K562 (cell line): Measurements from ENCODE around the gene RGS17. TPM values are rescaled to one million over a fixed set of nuclear protein-coding genes. Genes with fewer than 3 reads are reported as not detected.

Experiments used
- BHLHE40 ChIP-seq: IDR thresholded peaks from 2 replicates; pipeline ENCODE4 v1.6.1; 2011; ENCODE audit warnings: low read length, improper control_type of control experiment
- BRCA1 ChIP-seq, 2 experiments: fragments of 450-650 bp in 1 of 2; sonication (generic) in 1 of 2; formaldehyde crosslinking in 1 of 2; IDR thresholded peaks; 2 replicates each; pipeline versions ENCODE4 v1.5.0 to v1.6.1; 2017 to 2020; ENCODE audit warnings: mild to moderate bottlenecking in 1 of 2, missing genetic modification reagents in 1 of 2
- MAFG ChIP-seq: fragments of 450-650 bp; conservative IDR thresholded peaks from 2 replicates; pipeline ENCODE4 v1.6.1; 2016; ENCODE audit warnings: missing genetic modification characterization, missing compliant biosample characterization
- MYNN ChIP-seq, 2 experiments: sonication (generic); formaldehyde crosslinking in 1 of 2; IDR thresholded peaks; 2 replicates each; pipeline versions ENCODE4 v1.5.0 to v1.6.1; 2016 to 2020; ENCODE audit warnings: antibody characterized with exemption in 1 of 2, missing genetic modification reagents in 1 of 2
- RBM14 ChIP-seq: fragments of 200-400 bp; formaldehyde crosslinking; IDR thresholded peaks from 2 replicates; pipeline ENCODE4 v1.6.1; 2018; ENCODE audit warnings: low read depth, mild to moderate bottlenecking, low read length, moderate library complexity, borderline replicate concordance; ENCODE audit not compliant: insufficient read depth
- RBM39 ChIP-seq: fragments of 200-400 bp; formaldehyde crosslinking; optimal IDR thresholded peaks from 2 replicates; pipeline ENCODE3; 2018; ENCODE audit warnings: low read depth, low read length
- RFX5 ChIP-seq: IDR thresholded peaks from 2 replicates; pipeline ENCODE4 v1.6.1; 2011; ENCODE audit warnings: low read depth, mild to moderate bottlenecking, improper control_type of control experiment, low read length
- SMARCA5 ChIP-seq: fragments of 450-650 bp; IDR thresholded peaks from 2 replicates; pipeline ENCODE4 v1.6.1; 2016
- SRF ChIP-seq, 2 experiments: fragments of 250-450, 450-650 bp in 1 of 2; sonication (Bioruptor Pico) in 1 of 2; sonication (generic) in 1 of 2; formaldehyde crosslinking; IDR thresholded peaks; 2 replicates each; pipeline versions ENCODE4 v1.5.0 to v1.5.1; 2020 to 2022; ENCODE audit warnings: mild to moderate bottlenecking in 1 of 2, missing genetic modification reagents in 1 of 2
- SRSF3 ChIP-seq: fragments of 200-400 bp; formaldehyde crosslinking; IDR thresholded peaks from 2 replicates; pipeline ENCODE4 v1.6.1; 2016; ENCODE audit warnings: mild to moderate bottlenecking, low read length, moderate library complexity; ENCODE audit not compliant: insufficient read depth
- TCF3 ChIP-seq: sonication (generic); formaldehyde crosslinking; IDR thresholded peaks from 2 replicates; pipeline ENCODE4 v1.4.0; 2020; ENCODE audit warnings: mild to moderate bottlenecking, missing genetic modification reagents
- ZNF282 ChIP-seq: sonication (generic); formaldehyde crosslinking; IDR thresholded peaks from 2 replicates; pipeline ENCODE4 v1.8.1; 2023; ENCODE audit warnings: missing genetic modification reagents
- polyA plus RNA-seq, 8 experiments: library from polyadenylated mRNA; depleted of rRNA in 4 of 8; stranded (reverse) in 5 of 8; unstranded in 3 of 8; fragments of >200 nt; fragmentation: Nextera tagmentation in 2 of 8; fragmentation: Illumina TruSeq in 1 of 8; extraction: Ambion mirVana in 2 of 8; extraction: Trizol in 1 of 8; gene quantifications; 2 replicates each; pipeline versions ENCODE4 v1.2.1 to v1.2.3, GENCODE V29; 2011 to 2014; ENCODE audit warnings: inconsistent platforms in 1 of 8, missing spikeins in 1 of 8
- total RNA-seq, 7 experiments: library from RNA; depleted of rRNA in 6 of 7; stranded (reverse); fragments of >200 nt in 6 of 7; fragmentation: Illumina TruSeq in 2 of 7; extraction: Trizol in 2 of 7; gene quantifications; 2 replicates each; pipeline versions ENCODE4 v1.2.1 to v1.2.3, GENCODE V29; 2011 to 2021; ENCODE audit warnings: low replicate concordance in 1 of 7
- TF ChIP-seq, protein P1 (sequence below): fragments of 450-650 bp; IDR thresholded peaks from 2 replicates; pipeline ENCODE4 v1.6.1; 2016; ENCODE audit warnings: mild to moderate bottlenecking
- TF ChIP-seq, protein P2 (sequence below): IDR thresholded peaks from 2 replicates; pipeline ENCODE4 v1.6.1; 2012; ENCODE audit warnings: low read depth, low read length, improper control_type of control experiment, borderline replicate concordance
- TF ChIP-seq, protein P3 (sequence below): fragments of 450-650 bp; formaldehyde crosslinking; IDR thresholded peaks from 2 replicates; pipeline ENCODE4 v1.4.0; 2022; ENCODE audit warnings: mild to moderate bottlenecking, moderate library complexity
- TF ChIP-seq, protein P4 (sequence below): fragments of 250-450 bp; sonication (Bioruptor Pico); IDR thresholded peaks from 2 replicates; pipeline ENCODE4 v1.5.0; 2020; ENCODE audit warnings: mild to moderate bottlenecking

The RGS17 gene
- total and polyA plus RNA-seq, 9 of the 15 experiments (the other 6 are each of a cell fraction or from before 2014, with no cell fraction given), result 0.01 to 0.14 (median 0.08) TPM; not detected in 6

DNA sequence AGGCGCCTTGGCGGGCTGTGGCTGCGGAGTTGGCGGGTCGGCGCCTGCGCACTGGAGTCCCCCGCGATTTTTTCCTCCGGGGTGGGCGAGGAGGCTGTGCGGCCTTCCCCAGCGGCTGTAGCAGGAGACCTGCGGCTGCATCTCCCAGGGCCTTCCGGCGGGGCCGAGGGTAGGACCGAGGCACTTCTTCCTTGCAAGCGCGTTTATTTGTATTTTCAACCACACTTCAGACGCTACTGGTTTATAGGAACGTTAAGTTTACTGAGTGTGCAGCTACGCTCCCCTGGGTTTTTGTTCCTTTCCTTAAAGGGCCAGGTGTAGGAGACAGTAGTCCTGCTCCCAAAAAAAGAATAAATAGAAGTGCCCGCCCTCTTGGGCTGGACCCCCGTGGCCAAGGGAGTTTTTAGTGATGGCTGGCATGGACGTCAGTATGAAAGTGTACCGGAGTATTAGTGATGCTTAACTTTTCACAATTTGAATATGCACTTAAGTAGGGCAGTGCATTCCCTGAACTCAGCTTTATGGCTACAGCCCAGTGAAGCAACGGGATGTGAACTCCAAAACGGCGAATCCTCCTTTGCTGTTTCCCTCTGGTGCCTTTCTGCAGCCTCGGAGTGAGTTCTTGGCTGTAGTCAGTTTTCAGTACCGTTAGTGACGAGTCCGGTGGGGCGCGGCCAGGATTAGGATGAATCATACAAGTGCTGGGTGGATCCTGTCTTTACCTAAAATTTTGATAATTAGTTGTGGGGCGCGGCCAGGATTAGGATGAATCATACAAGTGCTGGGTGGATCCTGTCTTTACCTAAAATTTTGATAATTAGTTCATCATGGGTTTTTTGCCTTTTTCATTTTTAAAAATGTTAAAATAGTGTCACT lies 147.2 kb downstream of the RGS17 start (continued):
- TF ChIP-seq, protein P1, sequence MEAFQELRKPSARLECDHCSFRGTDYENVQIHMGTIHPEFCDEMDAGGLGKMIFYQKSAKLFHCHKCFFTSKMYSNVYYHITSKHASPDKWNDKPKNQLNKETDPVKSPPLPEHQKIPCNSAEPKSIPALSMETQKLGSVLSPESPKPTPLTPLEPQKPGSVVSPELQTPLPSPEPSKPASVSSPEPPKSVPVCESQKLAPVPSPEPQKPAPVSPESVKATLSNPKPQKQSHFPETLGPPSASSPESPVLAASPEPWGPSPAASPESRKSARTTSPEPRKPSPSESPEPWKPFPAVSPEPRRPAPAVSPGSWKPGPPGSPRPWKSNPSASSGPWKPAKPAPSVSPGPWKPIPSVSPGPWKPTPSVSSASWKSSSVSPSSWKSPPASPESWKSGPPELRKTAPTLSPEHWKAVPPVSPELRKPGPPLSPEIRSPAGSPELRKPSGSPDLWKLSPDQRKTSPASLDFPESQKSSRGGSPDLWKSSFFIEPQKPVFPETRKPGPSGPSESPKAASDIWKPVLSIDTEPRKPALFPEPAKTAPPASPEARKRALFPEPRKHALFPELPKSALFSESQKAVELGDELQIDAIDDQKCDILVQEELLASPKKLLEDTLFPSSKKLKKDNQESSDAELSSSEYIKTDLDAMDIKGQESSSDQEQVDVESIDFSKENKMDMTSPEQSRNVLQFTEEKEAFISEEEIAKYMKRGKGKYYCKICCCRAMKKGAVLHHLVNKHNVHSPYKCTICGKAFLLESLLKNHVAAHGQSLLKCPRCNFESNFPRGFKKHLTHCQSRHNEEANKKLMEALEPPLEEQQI, result no peak
- no peak for TF ChIP-seq SRF (CRISPR knock-in tag; IDR thresholded peaks at IDR 0.05)
- TF ChIP-seq RBM14, result no peak
- no peak for TF ChIP-seq SRSF3
- no peak for TF ChIP-seq RBM39
- no peak for TF ChIP-seq MAFG (tag)
- 0 out of 2 replicates have a peak, but pooled peaks have one; percentile 24 for TF ChIP-seq MYNN (IDR thresholded peaks at IDR 0.05)
- no peak for TF ChIP-seq MYNN (CRISPR knock-in tag; IDR thresholded peaks at IDR 0.05)
- no peak for TF ChIP-seq BRCA1 (IDR thresholded peaks at IDR 0.05)
- no peak for TF ChIP-seq BRCA1 (CRISPR knock-in tag; IDR thresholded peaks at IDR 0.05)
- TF ChIP-seq SMARCA5, result no peak
- TF ChIP-seq, protein P2, sequence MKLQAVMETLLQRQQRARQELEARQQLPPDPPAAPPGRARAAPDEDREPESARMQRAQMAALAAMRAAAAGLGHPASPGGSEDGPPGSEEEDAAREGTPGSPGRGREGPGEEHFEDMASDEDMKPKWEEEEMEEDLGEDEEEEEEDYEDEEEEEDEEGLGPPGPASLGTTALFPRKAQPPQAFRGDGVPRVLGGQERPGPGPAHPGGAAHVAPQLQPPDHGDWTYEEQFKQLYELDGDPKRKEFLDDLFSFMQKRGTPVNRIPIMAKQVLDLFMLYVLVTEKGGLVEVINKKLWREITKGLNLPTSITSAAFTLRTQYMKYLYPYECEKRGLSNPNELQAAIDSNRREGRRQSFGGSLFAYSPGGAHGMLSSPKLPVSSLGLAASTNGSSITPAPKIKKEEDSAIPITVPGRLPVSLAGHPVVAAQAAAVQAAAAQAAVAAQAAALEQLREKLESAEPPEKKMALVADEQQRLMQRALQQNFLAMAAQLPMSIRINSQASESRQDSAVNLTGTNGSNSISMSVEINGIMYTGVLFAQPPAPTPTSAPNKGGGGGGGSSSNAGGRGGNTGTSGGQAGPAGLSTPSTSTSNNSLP, result peak; percentile 83; the same call in 1 of the 2 replicates
- no peak for TF ChIP-seq ZNF282 (CRISPR knock-in tag)
- no peak; the same call in 1 of the 2 replicates for TF ChIP-seq TCF3
- no peak; the same call in 1 of the 2 replicates for TF ChIP-seq BHLHE40
- TF ChIP-seq RFX5, result no peak
- TF ChIP-seq, protein P3, sequence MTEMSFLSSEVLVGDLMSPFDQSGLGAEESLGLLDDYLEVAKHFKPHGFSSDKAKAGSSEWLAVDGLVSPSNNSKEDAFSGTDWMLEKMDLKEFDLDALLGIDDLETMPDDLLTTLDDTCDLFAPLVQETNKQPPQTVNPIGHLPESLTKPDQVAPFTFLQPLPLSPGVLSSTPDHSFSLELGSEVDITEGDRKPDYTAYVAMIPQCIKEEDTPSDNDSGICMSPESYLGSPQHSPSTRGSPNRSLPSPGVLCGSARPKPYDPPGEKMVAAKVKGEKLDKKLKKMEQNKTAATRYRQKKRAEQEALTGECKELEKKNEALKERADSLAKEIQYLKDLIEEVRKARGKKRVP (CRISPR knock-in tag), result no peak
- TF ChIP-seq, protein P4, sequence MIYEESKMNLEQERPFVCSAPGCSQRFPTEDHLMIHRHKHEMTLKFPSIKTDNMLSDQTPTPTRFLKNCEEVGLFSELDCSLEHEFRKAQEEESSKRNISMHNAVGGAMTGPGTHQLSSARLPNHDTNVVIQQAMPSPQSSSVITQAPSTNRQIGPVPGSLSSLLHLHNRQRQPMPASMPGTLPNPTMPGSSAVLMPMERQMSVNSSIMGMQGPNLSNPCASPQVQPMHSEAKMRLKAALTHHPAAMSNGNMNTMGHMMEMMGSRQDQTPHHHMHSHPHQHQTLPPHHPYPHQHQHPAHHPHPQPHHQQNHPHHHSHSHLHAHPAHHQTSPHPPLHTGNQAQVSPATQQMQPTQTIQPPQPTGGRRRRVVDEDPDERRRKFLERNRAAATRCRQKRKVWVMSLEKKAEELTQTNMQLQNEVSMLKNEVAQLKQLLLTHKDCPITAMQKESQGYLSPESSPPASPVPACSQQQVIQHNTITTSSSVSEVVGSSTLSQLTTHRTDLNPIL, result no peak
